NCI-H1092 (cell line): ENCODE results near the gene DNAJC10.
A peak's percentile ranks its signal among the peaks of the same experiment; 100 is the strongest.
"Not testable (repeated sequence)": the region's sequence is repeated elsewhere in the genome, so short reads cannot be mapped to it uniquely, and the experiment has no call there.

ENCODE experiments used
- DNase-seq: peaks from one replicate; lab custom pipeline; 2025; lab: John Stamatoyannopoulos, UW

The DNAJC10 gene

DNA sequence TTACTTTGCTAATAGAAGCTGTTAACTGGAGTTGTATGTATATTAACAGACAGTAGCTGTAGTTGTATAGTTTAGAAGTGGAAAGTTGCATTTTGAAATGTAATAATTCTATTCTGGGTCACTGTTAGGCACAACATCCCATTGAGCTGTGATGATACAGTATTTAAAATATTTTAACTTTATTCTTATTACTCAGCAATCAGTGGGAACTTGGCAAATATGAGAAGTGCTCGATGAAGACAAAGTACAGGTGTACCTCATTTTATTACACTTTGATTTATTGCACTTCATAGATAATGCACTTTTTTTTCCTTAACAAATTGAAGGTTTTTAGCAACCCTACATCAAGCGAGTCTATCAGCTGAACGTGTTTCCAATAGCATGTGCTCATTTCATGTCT lies 8.6 kb downstream of the DNAJC10 start:
- DNase-seq, result no peak

DNA sequence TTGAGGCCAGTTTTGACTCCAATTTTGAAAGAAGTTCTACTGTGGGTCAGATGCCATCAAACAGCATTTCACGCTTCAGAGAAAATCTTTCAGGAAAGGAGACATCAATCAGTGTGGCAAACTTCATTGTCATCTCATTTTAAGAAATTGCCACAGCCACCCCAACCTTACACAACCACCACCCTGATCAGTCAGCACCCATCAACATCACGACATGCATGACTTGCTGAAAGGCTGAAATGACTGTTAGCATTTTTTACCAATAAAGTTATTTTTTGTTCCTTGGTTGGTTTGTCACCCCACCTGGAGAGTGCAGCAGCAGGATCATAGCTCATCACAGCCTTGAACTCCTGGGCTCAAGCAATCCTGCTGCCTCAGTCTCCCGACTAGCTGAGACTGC lies 10.4 kb downstream of the DNAJC10 start:
- no peak for DNase-seq

DNA sequence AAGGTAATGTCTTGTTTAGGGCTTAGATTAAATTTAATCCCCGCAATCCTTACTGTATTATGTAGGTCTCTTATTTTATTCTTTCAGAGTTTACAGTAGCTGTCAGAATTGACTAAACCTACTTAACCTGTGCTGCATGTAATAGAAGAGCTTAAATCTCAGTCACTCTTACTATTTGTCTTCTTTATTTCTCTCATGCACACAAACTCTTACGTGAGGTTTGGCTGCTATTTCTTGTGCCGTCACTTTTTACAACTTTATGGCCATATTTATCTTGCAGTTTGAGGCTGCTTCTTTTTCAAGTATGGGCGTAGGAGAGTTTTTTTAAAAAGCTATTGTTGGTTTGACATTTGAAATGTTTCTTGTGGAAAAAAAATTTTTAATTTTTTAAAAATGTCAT lies 12.0 kb downstream of the DNAJC10 start:
- no peak for DNase-seq

DNA sequence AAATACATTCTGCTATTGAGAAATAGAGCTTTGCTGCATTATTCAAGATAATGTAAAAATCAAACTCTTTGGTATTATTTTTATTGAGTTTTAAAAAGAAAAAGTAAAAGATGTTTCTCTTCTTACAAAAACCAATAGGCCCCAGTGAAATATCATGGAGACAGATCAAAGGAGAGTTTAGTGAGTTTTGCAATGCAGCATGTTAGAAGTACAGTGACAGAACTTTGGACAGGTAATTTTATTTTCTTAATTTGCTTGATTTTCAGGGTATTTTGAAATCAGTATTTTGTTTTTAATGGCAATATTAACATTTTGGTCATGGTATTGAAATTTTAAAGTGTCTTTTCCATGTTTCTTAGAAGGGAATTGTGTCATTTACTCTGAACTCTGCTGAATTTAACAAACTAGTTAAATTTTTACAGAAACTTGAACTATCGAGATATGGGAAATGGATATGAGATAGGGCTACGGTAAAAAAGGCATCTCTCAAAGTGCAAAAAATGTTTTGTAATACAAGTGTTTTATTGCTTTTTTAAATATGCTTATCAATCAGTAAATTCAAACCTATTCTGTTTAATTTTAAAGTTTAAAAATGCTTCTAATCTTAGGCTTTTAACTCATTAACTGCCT lies 13.8 kb downstream of the DNAJC10 start:
- DNase-seq, result no peak

DNA sequence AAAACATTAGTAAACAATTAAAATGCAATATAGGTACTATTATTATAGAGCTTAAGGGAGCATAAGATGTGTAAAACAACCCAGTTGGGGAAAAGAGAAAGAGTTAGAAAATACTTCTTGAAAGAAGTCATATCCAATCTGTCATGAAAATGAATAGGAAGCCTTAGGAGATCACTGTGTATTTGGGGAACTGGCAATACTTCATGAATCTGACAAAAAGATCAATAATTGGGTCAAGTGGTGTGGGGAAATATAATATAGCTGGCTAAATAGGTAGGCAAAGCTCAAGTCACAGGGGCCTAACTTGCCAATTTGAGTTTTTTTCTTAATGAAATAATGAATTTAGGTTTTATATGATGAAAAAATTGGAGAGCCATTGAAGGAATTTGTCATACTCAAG lies 14.4 kb downstream of the DNAJC10 start:
- no peak for DNase-seq

DNA sequence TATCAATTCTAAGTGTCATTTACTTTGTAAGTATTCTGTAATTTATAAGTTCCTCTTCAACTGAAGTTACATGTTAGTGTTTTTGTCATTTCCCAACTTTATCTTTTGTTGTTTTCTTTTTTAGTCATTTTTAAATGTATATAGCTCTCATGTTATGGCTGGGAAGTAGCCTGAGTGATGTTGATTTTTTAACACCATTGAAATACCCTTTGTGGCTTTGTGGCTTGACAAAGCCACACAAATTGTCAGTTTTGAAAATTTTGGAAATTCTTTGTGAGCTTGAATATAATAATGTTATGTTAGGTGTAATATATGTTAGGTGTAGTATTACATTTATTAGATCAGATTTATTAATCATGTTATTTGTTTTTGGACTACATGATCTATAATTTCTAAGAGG lies 16.7 kb downstream of the DNAJC10 start:
- DNase-seq, result no peak

DNA sequence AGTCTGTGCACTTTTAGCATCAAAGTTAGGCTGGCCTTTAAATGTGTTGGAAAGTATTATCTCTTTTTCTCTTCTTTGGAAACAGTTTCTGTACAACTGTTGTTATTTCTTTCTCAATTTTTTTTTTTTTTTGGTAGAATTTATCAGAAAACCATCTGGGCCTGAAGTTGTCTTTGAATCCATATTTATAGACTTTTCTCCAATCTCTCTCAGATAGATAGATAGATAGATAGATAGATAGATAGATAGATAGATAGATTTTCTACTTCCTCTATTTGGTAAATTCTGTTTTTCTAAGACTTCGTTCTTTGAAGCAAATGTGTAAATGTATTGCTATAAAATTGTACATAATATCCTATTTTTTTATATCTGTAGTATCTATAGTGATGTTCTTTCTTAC lies 17.5 kb downstream of the DNAJC10 start:
- DNase-seq, result no peak

DNA sequence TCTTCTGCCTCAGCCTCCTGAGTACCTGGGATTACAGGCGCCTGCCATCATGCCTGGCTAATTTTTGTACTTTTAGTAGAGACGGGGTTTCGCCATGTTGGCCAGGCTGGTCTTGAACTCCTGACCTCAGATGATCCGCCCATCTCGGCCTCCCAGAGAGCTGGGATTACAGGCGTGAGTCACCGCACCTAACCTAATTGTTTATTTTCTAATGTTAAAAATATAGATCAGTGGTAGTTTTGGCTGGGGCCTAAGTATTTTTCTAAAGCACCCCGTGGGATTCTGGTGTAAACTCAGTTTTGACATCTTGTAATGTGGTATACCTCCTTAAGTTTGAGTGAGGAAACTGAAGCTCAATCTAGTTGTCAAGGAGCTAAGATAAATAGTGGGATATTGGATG lies 20.8 kb downstream of the DNAJC10 start:
- DNase-seq, result not testable (repeated sequence)

DNA sequence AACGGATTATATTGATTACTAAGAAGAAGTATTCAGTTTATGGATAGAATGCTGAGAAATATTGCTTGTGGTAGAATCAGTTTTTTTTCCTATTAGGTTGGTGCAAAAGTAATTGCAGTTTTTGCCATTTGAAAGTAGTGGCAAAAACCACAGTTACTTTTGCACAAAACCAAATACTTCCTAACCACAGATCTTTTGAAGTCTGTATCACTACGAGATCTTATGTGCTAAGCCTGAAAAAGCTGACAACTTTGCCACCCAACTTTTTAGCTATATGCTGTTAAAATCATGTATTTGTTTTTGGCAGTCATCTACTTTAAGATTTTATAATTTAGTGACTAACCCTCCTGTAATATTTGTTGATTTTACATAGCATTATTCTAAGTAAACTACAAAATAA lies 24.6 kb downstream of the DNAJC10 start:
- DNase-seq, result no peak

DNA sequence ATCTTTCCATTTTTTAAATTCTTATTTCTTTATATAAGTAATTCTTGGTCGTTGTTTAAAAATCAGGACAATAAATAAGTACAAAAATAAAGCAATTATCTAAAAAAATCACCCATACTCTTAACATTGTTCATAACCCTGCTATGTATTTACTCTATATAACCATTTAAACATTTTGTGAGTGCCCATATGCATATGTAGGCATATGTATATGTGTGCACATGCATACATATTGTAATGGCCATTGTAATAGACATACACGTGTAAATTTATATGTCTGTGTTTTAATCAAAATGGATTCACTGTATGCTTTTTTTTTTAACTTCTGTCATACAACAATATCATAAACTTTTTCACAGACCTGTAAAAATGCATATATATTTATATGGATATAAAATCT lies 25.6 kb downstream of the DNAJC10 start:
- DNase-seq, result no peak

DNA sequence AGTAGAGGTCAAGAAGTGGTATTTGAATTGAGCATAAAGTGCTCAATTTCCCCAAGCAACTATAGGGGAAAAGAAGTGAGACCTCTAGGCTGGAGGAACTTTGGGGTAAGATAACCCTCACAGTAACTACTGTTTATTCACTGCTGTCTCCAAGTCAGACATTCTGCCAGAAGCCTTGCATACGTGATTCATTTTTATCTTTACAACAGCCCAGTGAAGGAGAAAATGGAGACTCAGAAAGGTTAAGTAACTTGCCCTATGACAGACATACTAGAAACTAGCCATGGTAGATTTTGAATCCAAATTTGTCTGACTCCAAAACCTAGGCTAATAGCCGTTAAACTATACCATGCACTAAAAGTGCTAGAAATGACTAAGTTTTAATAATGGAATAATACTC lies 28.4 kb downstream of the DNAJC10 start:
- no peak for DNase-seq

DNA sequence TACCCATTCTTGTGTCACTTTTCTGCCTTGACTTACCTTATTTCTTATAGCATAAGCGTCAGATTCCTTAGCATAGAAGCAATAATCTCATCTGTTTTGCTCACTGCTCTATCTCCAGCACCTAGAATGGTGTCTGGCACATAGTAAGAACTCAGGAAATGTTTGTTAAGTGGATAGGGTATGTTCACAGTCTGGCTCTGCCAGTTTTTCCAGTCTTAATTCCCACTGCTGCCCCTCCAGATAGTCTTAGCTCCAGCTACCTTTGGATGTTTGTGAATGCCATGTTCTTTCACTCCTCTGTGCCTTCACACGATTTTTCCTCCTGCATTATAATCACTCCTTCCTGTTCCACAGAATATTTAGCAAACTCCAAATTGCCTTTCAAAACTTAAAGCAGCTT lies 29.0 kb downstream of the DNAJC10 start:
- DNase-seq, result no peak

DNA sequence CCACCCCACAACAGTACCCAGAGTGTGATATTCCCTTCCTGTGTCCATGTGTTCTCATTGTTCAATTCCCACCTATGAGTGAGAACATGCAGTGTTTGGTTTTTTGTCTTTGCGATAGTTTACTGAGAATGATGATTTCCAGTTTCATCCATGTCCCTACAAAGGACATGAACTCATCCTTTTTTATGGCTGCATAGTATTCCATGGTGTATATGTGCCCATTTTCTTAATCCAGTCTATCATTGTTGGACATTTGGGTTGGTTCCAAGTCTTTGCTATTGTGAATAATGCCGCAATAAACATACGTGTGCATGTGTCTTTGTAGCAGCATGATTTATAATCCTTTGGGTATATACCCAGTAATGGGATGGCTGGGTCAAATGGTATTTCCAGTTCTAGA lies 29.8 kb downstream of the DNAJC10 start:
- DNase-seq, result not testable (repeated sequence)

DNA sequence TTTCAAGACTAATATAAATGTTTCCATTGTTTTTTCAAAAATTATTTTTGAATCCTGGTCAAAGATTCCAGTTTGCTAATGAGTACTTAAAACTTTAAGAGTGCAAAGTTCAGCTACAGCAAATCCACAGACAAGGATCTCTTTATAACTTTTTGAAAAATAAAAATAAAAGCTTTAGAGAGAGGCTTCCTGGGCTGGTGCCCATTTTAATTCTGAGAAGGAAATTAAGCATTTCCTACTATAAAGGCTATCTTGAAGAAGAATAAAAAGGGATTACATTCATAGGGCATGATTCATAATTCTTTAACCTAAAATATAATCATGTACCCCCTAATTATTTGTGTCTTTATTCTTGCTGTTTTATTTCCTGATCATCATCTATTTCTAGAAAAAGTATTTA lies 38.2 kb downstream of the DNAJC10 start:
- DNase-seq, result no peak

DNA sequence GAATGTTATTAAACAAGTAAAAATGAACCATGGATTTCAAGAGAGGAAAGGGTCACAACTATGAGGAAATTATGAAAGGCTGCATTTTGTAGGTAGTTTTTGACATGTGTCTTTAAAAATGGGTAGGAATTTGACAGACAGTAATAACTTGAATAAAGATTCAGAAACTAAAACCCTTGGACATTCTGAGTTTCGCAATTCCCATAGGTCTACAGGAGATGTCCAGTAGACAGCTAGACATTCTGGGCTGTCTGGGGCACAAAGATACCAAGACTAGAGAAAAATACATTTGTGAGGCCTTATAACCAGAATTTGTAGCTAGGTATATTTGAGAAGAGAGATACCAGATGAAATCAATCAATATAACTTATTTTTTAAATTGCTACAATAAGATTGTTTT lies 42.3 kb downstream of the DNAJC10 start:
- no peak for DNase-seq

DNA sequence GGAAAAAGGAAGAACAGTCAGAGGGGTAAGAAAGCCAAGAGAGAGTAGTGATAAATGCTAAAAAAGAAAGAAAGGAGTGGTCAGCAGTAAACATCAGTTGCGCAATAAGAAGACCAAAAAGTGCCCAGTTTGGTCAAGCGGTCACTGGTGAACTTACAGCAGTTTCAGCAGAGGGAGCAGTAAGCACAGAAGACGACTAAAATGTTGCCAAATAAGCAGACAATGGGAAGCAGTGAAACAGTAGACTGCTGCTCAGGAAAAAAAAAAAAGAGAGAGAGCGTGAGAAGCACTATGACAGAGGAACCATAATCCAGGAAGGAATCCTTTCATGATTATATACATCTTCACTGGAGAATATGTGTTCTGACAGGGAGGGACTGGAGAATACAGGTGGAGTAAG lies 45.8 kb downstream of the DNAJC10 start:
- no peak for DNase-seq

DNA sequence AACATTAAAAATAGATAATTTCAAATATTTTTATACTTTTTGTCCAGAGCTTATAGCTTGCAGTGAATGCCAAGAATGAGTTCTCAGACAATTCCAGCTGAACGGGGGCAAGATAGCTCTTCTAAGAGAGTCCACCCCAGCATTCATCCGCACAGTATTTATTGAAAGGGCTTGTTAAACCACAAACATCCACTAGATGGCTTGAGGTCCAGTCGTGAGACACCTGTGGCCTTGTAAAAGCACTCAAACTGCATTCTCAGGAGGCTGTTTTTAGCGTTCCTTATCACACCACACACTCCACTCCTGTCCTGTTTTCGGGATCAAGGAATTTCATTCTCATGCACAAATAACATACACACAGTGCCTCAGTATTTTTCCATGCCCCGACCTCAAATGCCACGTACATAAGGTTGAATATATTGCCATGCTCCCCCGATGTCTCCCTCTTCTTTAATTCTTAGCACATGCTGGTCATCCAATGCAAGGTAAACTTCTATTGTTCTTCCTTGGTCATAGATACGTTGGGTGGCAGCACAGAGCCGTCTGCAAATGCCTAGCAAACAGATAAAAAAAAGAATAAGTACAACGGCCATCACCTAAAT lies 47.4 kb downstream of the DNAJC10 start:
- peak; percentile 10 for DNase-seq

DNA sequence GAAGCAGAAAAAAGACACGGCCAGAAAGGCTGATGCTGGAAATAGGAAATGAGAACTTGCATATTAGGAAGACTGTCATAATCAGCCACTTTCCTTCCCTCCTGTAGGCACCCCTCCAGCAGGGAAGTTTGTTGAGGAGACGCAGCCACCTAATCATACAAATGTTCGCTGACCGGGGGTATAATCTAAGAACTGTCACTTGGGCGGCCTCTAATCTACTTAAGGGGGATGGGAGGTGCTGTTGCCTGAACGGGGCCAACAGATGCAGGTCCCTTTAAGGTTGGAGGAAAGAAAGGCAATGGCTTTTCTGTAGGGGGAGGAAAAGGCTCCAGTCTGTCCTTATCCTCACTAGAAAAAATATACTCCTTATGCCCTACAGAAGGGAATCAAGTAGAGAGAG lies 50.6 kb downstream of the DNAJC10 start:
- DNase-seq, result no peak

DNA sequence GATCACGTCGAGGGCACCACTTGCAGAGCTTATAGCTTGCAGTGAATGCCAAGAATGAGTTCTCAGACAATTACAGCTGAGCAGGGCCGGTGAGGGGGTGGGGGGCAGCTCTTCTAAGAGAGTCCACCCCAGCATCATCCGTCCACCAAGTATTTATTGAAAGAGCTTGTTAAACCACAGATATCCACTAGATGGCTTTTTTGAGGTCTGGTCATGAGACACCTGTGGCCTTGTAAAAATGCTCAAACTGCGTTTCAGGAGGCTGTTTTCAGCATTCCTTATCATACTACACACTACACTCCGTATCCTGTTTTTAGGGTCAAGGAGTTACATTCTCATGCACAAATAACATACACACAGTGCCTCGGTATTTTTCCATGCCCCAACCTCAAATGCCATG lies 51.5 kb downstream of the DNAJC10 start:
- no peak for DNase-seq

DNA sequence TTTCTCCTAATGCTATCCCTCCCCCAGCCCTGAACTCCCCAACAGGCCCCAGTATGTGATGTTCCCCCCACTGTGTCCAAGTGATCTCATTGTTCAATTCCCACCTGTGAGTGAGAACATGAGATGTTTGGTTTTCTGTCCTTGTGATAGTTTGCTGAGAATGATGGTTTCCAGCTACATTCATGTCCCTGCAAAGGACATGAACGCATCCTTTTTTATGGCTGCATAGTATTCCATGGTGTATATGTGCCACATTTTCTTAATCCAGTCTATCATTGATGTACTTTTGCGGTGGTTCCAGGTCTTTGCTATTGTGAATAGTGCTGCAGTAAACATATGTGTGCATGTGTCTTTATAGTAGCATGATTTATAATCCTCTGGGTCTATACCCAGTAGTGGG lies 52.9 kb downstream of the DNAJC10 start:
- DNase-seq, result not testable (repeated sequence)

DNA sequence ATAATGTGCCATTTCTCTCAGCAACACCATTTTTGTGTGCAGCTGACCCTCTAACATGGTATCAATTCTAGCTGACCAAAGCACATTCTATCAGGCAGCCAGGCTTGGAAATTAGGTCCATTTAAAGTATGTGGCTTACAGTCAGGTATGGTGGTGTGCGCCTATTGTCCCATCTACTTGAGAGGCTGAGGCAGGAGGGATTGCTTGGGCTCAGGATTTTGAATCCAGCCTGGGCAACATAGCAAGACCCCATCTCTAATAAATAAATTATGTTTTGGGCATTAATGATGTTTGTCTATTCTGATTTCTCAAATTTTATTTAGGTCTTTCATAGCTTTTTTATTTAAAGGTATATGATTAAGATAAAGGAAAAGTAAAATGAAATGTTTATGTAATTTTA lies 63.3 kb downstream of the DNAJC10 start:
- DNase-seq, result no peak

DNA sequence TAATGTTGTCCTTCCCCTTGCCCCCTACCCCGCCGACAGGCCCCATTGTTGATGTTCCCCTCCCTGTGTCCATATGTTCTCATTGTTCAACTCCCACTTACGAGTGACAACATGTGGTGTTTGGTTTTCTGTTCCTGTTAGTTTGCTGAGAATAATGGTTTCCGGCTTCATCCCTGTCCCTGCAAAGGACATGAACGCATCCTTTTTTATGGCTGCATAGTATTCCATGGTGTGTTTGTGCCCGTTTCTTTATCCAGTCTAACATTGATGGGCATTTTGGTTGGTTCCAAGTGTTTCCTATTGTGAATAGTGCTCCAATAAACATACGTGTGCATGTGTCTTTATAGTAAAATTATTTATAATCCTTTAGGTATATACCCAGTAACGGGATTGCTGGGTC lies 65.0 kb downstream of the DNAJC10 start:
- DNase-seq, result not testable (repeated sequence)

DNA sequence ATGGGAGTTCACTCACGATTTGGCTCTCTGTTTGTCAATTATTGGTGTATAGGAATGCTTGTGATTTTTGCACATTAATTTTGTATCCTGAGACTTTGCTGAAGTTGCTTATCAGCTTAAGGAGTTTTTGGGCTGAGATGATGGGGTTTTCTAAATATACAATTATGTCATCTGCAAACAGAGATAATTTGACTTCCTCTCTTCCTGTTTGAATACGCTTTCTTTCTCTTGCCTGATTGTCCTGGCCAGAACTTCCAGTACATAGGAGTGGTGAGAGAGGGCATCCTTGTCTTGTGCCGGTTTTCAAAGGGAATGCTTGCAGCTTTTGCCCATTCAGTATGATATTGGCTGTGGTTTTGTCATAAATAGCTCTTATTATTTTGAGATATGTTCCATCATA lies 66.6 kb downstream of the DNAJC10 start:
- not testable (repeated sequence) for DNase-seq

DNA sequence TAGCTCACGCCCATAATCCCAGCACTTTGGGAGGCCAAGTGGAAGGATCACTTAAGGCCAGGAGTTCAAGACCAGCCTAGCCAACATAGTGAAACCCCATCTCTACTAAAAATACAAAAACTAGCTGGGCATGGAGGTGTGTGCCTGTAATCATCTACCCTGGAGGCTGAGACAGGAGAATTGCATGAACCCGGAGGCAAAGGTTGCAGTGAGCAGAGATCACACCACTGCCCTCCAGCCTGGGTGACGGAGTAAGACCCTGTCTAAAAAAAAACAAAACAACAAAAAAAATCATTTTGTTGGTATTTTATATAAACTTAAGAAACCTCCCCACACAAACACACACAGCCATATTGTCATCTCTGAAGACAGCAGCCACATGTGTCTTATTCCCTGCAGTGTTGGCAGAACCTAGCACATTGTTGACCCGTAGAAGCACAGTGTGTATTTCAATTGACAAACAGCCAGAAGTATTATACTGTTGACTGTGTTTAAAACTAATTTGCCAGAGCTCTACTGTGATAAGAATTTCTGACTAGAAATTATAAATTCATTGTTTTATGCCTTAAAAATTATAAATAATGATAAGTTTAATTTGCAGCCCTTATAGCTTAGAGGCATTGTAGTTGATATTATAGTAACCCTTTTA lies 68.1 kb downstream of the DNAJC10 start:
- DNase-seq, result no peak
